ENCODE results near the gene USH1G.

USH1G gene

DNA sequence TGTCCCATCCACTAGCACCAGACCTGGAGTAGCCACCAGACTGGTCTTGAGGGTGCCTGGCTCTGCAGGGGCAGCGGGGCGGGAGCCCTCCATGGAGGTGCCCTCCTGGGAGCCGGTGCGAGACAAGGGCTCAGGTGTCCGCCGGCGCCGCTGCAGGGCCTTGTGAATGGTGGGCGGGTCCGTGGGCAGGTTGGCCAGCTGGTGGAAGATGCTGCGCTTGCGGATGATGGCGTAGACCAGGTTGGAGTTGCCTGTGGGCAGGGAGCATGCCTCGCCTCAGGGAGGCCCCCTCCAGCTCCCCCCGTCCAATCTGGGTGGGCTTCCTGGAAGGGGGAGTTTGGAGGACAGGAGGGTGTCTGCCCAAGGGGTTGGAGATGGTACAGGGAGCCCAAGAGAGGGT is 31.1 kb upstream of the USH1G start:
- no peak for DNase-seq (ENCODE audit: low read depth in 3 of 3)

DNA sequence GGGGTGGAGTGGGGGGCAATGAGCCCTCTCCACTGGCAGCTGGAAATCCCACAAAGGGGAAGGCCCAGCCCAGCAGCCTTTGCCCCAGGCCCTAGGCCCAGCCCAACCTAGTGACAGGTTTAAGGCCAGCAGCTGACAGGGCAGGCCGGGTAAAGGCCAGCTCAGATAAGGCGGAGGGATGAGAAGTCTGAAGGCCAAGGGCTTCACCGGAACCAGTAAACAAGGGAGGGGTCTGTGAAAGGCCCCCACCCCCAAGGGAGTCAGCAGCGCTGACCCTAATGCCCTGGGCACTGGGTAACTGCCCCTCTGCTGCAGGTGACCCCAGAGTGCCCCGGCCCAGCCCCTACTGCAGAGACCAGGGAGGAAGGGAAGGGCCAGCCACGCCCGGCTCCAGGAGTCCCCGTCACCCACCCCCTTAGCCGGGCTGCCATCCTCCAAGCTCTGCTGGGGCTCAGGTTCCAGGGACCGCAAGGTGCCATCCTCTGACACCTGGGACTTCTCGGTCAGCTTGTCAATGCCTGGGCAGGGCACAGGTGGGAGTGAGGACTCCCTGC is 30.2 kb upstream of the USH1G start:
- no peak for DNase-seq (ENCODE audit: low read depth in 3 of 3)

DNA sequence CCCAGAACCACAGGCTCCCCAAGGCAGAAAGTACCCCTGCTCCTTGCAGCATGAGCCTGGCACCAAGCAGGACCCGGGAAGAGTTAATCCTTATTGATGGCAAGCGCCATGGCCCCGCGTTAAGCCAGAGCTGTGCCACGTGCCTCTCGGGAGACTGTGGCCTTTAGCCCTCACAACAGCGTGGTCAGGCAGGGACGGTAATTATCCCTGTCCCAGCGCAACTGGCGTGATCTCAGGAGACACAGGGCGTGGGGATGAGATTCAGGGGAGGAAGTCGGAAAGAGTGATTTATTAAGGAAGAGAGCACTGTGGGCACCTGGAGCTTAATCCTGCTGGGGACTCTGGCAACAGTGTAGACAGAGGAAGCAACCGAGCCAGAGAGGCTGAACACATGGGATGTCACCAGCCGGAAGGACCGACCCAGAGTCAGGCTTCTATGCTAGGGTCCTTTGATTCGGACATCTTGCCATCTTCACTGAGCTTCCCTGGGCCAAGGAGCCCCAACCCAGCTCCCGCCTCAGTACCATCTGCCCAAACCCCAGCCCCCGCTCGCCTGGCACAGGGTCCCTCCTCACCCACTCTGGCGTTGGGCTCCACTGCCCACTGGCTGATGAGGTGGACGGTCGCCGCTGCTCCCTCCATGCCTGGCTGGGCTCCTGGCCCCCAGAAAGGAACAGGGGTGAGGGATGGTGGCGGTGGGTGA is 29.5 kb upstream of the USH1G start:
- DNase-seq (ENCODE audit: low read depth in 3 of 3), result no peak

- DNase-seq (ENCODE audit: low read depth in 3 of 3), result no peak
Observed at GRCh38 chr17:74951680-74952421, 28.8 kb upstream of the USH1G start.

DNA sequence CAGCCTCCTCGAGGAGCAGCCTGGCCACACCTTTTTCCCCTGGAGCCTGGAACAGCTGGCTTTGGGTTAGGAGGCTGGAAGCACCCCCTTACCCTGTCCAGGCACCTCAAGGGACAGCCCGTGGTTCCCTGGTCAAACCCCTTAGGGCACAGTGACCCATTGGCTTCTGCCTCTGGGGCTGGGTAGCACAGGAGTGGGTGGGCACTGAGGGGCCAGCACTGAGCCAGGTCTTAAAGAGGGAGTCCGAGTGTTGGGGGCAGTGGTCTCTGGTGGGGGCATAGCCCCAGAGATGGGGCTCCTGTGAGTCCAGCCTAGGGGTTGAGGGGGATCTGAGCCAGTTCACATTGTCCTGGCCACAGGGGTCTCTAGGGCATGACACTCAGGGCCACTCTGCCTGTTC is 28.0 kb upstream of the USH1G start:
- DNase-seq (ENCODE audit: low read depth in 3 of 3), result no peak

DNA sequence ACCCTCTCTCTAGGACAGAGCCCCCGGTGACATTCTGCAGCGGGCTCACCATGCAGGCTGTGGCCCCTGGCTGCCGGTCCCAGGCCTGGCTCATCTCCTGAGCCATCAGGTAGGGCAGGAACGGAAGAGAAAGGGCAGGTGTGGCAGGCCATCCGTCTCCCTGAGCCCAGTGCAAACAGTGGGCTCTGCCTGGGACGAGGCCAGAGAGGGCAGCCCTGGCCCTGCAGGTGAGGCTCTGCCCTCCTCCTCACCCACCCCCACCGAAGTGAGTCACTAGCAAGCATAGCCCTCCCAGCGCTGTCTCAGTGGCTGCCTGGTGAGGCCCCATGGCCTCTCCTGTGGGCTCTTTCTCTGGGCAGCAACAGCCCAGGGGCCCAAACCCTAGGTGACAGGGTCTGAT is 27.2 kb upstream of the USH1G start:
- no peak for DNase-seq (ENCODE audit: low read depth in 3 of 3)

- no peak for DNase-seq (ENCODE audit: low read depth in 3 of 3)
Observed at GRCh38 chr17:74949455-74950115, 26.5 kb upstream of the USH1G start.

- no peak for DNase-seq (ENCODE audit: low read depth in 3 of 3)
Observed at GRCh38 chr17:74947041-74947754, 24.1 kb upstream of the USH1G start.

DNA sequence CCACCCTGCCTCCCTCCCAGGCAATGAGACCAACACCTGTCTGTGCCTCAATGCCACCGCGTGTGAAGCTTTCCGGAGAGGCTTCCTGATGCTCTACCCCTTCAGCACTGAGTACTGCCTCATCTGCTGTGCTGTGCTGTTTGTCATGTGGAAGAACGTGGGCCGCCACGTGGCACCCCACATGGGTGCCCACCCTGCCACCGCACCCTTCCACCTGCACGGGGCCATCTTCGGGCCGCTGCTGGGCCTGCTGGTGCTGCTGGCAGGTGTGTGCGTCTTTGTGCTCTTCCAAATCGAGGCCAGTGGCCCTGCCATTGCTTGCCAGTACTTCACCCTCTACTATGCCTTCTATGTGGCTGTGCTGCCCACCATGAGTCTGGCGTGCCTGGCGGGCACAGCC is 23.6 kb upstream of the USH1G start:
- DNase-seq (ENCODE audit: low read depth in 3 of 3), result no peak

DNA sequence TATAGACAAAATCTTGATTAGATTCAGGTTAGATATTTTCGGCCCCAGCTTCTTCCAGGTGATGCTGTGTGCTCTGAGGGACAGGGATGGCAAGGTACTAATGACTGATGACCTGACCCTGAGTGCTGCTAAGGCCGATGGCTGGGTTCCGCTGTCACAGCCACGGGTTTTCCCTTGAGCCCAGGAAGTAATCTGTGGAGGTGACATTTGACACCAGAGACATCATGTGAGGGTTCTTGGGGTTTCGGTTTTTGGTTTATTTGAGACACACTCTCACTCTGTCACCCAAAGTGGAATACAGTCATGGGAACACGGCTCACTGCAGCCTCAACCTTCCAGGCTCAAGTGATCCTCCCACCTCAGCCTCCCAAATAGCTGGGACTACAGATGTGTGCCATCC is 22.5 kb upstream of the USH1G start:
- no peak for DNase-seq (ENCODE audit: low read depth in 3 of 3)

GRCh38 chr17:74943808-74944522 is 20.9 kb upstream of the USH1G start:
- DNase-seq (ENCODE audit: low read depth in 3 of 3), result no peak

DNA sequence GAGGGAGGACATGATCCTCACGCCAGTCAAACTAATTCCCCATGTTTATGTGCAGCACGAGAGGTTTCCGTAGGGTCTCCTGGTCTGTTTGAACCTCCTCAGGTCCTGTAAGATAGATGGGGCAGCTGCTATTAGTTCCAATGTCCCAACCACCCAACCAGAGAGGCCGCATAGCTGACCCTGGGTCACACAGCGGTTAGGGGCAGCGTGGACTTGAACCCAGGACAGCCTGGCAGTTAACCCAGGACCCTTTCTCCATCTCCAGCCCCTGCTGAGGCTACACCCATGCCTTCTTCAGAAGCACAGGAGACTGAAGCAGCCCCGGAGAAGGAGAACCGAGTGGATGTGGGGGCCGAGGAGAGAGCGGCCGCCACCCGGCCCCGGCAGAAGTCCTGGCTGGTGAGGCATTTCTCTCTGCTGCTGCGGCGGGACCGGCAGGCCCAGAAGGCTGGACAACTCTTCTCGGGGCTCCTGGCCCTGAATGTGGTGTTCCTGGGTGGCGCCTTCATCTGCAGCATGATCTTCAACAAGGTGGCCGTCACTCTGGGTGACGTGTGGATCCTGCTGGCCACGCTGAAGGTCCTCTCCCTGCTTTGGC is 18.2 kb upstream of the USH1G start:
- DNase-seq (ENCODE audit: low read depth in 3 of 3), result no peak

GRCh38 chr17:74939534-74939933 is 16.5 kb upstream of the USH1G start:
- no peak for DNase-seq (ENCODE audit: low read depth in 3 of 3)

- no peak for DNase-seq (ENCODE audit: low read depth in 3 of 3)
Observed at GRCh38 chr17:74938194-74938950, 15.3 kb upstream of the USH1G start.

GRCh38 chr17:74937064-74938051 is 14.3 kb upstream of the USH1G start:
- no peak for DNase-seq (ENCODE audit: low read depth in 3 of 3)

- no peak for DNase-seq (ENCODE audit: low read depth in 3 of 3)
Observed at GRCh38 chr17:74936470-74936799, 13.4 kb upstream of the USH1G start.

GRCh38 chr17:74935585-74936469 is 12.8 kb upstream of the USH1G start, which contains the start of gene OTOP3:
Gene OTOP3 (plus strand): TSS chr17:74935898. CDS start chr17:74935922, 24 bp downstream.
- DNase-seq (ENCODE audit: low read depth in 3 of 3), result no peak

DNA sequence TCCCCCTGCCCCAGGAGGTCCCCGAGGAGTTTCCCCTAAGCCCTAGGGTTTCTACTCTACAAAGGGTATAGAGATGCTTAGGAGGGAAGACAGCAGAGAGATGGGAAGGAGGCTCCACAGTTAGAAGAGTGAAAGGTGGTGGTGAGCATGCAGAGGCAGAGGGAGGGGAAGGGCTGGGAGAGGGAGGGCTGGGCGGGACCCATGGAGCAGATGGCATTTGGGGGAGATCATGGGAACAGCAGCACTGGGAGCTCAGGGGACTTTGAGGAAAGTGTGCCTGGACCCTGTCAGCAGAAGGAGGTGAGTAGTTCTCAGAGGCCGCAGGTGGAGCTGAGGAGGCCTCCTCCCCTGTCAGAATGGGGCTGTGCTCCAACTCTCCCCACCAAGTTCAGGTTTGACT is 12.0 kb upstream of the USH1G start:
- no peak for DNase-seq (ENCODE audit: low read depth in 3 of 3)
